ENCODE data around the gene MAP3K14. TPM values are rescaled to one million over a fixed set of nuclear protein-coding genes. Genes with fewer than 3 reads are reported as not detected.

MAP3K14 gene
- total and polyA plus RNA-seq, 2 of the 4 experiments (the other 2 are of a cell fraction) = 4.1 to 21.7 TPM

DNA sequence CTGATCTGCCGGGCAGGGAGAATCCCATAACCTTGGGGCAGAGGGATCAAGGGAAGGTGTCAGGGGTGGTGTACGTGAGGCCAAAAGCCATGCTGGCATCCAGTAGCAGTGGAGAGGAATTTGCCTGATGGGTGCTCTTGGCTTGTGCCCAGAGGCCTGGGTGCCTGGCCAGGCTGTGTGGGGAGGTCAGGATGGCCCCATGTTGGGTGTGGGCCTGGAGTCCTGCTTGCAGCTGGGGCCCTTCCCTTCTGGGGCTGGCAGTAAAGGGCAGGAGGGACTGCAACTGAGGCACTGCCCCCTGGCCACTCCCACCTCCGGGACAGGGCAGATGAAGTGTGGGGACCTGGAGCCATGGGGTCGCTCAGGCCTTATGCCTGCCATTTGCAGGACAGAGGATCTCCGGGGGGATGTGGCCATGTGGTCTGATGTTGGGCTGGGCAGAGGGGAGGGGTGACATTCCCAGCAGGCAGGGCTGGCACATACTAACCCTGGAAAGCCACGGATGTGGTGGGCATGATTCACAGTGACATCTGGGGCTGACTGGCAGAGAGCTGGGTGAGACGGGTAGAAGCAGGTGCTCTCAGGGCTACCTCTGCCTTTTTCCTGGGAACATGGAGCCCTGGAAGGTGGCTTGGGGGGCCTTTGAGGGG lies 91.6 kb downstream of the MAP3K14 start:
- Histone ChIP-seq H3K14ac (replicated peaks; ENCODE audit: low read depth, low read length) (no peak overlapping the region), H3K4me3 (ENCODE audit: insufficient read depth, low read depth, low read length) (no peak overlapping the region), H3K23ac (ENCODE audit: low read depth, low read length) (no peak overlapping the region), H2AK9ac (replicated peaks; ENCODE audit: low read depth, low read length, poor library complexity) (peak overlapping the region; percentile 71), H3K56ac (ENCODE audit: extremely low read depth, insufficient read depth, low read length) (no peak overlapping the region), H3K27ac (ENCODE audit: insufficient read depth, low read length) (no peak overlapping the region), H2BK15ac (ENCODE audit: low read depth, low read length) (no peak overlapping the region), H3K9me1 (ENCODE audit: insufficient read depth, low read length) (peaks cover 17% of the 10 kb centered on the region), H4K5ac (ENCODE audit: low read depth, low read length) (no peak overlapping the region), H3K9ac (ENCODE audit: low read depth, low read length) (no peak overlapping the region), H4K8ac (ENCODE audit: low read depth in 2 of 2, low read length in 2 of 2) (no peak overlapping the region), H3K4me1 (ENCODE audit: control insufficient read depth, insufficient read depth, low read length) (peaks cover 35% of the 10 kb centered on the region), H4K91ac (ENCODE audit: insufficient read depth, low read depth, low read length) (0 out of 2 replicates have a peak overlapping the region, but pooled peaks have one; percentile 12), H3K9me3 (ENCODE audit: control insufficient read depth, insufficient read depth, low read length) (no peaks in the 10 kb centered on the region), H4K20me1 (ENCODE audit: insufficient read depth, low read length) (no peaks in the 10 kb centered on the region), H2BK20ac (ENCODE audit: low read depth, low read length) (no peak overlapping the region), H3K36me3 (ENCODE audit: control insufficient read depth, insufficient read depth, low read length) (no peaks in the 10 kb centered on the region), H2BK5ac (ENCODE audit: low read depth, low read length, poor library complexity, severe bottlenecking) (no peak overlapping the region), H3K4ac (ENCODE audit: low read depth, low read length) (no peak overlapping the region), H2AFZ (replicated peaks; ENCODE audit: low read length, poor library complexity) (peak overlapping the region; percentile 17), H2BK120ac (ENCODE audit: low read depth, low read length) (no peak overlapping the region), H3K4me2 (ENCODE audit: low read depth, low read length) (no peak overlapping the region), H3K27me3 (ENCODE audit: control insufficient read depth, insufficient read depth, low read length) (peaks cover 13% of the 10 kb centered on the region), H3K79me1 (ENCODE audit: low read depth in 1 of 2, low read length in 2 of 2) (peaks cover 0 to 28% of the 10 kb centered on the region in 2 experiments; a peak in 3 of 4 replicates), H2AK5ac (ENCODE audit: low read depth, low read length) (peak overlapping the region; percentile 56), H3K18ac (ENCODE audit: low read depth, low read length) (no peak overlapping the region)
- ATAC-seq (ENCODE audit: low read depth) (no peak), DNase-seq (no peak)
- WGBS, 2 experiments (ENCODE audit: extremely low coverage in 2 of 2, insufficient read length in 1 of 2) = 67% methylated on average over 3 of the region's 7 CpGs; no CpG with 5 or more reads in 1 of the 2 experiments
- ChIA-PET CTCF (no interaction called here), POLR2A (ENCODE audit: unreplicated experiment) (no interaction called here)
- no TSS peak for BruUV-seq (replicated peaks)
- intact Hi-C loops (cut with micrococcal nuclease) (no loop called here), dilution Hi-C loops (cut with HindIII; ENCODE audit: low sequenced_read_pairs, unreplicated experiment) (no loop called here), in situ Hi-C loops (cut with MboI; ENCODE audit: low sequenced_read_pairs) (no loop called here)
- TF ChIP-seq, protein P1, sequence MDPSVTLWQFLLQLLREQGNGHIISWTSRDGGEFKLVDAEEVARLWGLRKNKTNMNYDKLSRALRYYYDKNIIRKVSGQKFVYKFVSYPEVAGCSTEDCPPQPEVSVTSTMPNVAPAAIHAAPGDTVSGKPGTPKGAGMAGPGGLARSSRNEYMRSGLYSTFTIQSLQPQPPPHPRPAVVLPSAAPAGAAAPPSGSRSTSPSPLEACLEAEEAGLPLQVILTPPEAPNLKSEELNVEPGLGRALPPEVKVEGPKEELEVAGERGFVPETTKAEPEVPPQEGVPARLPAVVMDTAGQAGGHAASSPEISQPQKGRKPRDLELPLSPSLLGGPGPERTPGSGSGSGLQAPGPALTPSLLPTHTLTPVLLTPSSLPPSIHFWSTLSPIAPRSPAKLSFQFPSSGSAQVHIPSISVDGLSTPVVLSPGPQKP (IDR thresholded peaks at IDR 0.05; ENCODE audit: borderline replicate concordance, low read depth, low read length) = no peak
- TF ChIP-seq MXI1 (IDR thresholded peaks at IDR 0.05; ENCODE audit: borderline replicate concordance, low read depth, low read length) (no peak), CHD1 (IDR thresholded peaks at IDR 0.05; ENCODE audit: low read depth, low read length) (no peak), MAFK (IDR thresholded peaks at IDR 0.05; ENCODE audit: low read depth, low read length) (no peak)
- TF ChIP-seq, protein P2, sequence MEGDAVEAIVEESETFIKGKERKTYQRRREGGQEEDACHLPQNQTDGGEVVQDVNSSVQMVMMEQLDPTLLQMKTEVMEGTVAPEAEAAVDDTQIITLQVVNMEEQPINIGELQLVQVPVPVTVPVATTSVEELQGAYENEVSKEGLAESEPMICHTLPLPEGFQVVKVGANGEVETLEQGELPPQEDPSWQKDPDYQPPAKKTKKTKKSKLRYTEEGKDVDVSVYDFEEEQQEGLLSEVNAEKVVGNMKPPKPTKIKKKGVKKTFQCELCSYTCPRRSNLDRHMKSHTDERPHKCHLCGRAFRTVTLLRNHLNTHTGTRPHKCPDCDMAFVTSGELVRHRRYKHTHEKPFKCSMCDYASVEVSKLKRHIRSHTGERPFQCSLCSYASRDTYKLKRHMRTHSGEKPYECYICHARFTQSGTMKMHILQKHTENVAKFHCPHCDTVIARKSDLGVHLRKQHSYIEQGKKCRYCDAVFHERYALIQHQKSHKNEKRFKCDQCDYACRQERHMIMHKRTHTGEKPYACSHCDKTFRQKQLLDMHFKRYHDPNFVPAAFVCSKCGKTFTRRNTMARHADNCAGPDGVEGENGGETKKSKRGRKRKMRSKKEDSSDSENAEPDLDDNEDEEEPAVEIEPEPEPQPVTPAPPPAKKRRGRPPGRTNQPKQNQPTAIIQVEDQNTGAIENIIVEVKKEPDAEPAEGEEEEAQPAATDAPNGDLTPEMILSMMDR (conservative IDR thresholded peaks at IDR 0.05; ENCODE audit: low read depth, low read length) = no peak
